AG04450 (cell line): ENCODE data around the gene FBXW4. TPM values are rescaled to one million over a fixed set of nuclear protein-coding genes. Genes with fewer than 3 reads are reported as not detected.

Experiments
- CTCF ChIA-PET: fragments of 300-600, 350-600 bp; formaldehyde crosslinking; extraction: SDS; loops from one replicate; lab custom pipeline; 2022; ENCODE audit warnings: antibody characterized with exemption, inconsistent platforms; lab: Charles Lee
- POLR2A ChIA-PET: fragments of 350-600 bp; formaldehyde crosslinking; extraction: SDS; loops from one replicate; lab custom pipeline; 2021; ENCODE audit warnings: antibody characterized with exemption, inconsistent platforms; lab: Yijun Ruan, JAX
- DNase-seq: peaks from one replicate; pipeline ENCODE4 v3.0.0-alpha.2; 2011; ENCODE audit warnings: low read depth, low spot score
- H3K27ac ChIP-seq: one replicate; pipeline ENCODE4 v1.5.1; 2012; ENCODE audit warnings: low read depth, low read length, control low read depth
- H3K27me3 ChIP-seq: one replicate; pipeline ENCODE4 v1.6.0; 2012; ENCODE audit warnings: low read length; ENCODE audit not compliant: control insufficient read depth, insufficient read depth
- H3K4me3 ChIP-seq: 2 replicates; pipeline ENCODE4 v1.5.1; 2011; ENCODE audit warnings: mild to moderate bottlenecking, low read depth, low read length, control low read depth
- H3K9me3 ChIP-seq: 2 replicates; pipeline ENCODE4 v1.5.1; 2012; ENCODE audit warnings: low read length; ENCODE audit not compliant: control insufficient read depth, insufficient read depth
- polyA plus RNA-seq: library from polyadenylated mRNA; depleted of rRNA; stranded (reverse); fragments of >200 nt; gene quantifications from 2 replicates; pipeline ENCODE4 v1.2.3, GENCODE V29; 2011
- TF ChIP-seq, protein P1 (sequence below): IDR thresholded peaks from 2 replicates; pipeline ENCODE4 v1.5.1; 2011; ENCODE audit warnings: low read depth, low read length, control low read depth, inconsistent platforms

The FBXW4 gene
- polyA plus RNA-seq, 1 experiment: 18.3 TPM

DNA sequence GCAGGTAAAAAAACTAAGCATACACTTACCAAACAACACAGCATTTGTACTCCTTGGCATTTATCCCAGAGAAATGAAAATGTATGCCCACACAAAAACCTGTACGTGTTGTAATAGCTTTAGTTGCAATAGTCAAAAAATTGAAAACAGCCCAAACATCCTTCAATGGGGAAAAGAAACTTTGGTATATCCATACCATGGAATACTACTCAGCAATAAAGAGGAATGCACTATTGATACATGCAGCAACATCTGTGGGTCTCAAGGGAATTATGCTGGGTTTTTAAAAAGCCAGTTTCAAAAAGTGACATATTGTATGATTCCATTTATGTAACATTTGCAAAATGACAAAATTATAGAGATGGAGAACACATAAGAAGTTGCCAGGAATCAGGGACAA lies 71.4 kb downstream of the FBXW4 start:
- CTCF ChIA-PET: interaction anchor here (1.8 kb wide), 1 partner anchor 21 kb away, joined by 7 read pairs; no protein-coding TSS in a partner anchor
- H3K9me3 ChIP-seq: no peaks in the 10 kb centered on the region
- no peak overlapping the region for H3K27ac ChIP-seq
- POLR2A ChIA-PET: no interaction called here
- no peaks in the 10 kb centered on the region for H3K27me3 ChIP-seq
- TF ChIP-seq, protein P1, sequence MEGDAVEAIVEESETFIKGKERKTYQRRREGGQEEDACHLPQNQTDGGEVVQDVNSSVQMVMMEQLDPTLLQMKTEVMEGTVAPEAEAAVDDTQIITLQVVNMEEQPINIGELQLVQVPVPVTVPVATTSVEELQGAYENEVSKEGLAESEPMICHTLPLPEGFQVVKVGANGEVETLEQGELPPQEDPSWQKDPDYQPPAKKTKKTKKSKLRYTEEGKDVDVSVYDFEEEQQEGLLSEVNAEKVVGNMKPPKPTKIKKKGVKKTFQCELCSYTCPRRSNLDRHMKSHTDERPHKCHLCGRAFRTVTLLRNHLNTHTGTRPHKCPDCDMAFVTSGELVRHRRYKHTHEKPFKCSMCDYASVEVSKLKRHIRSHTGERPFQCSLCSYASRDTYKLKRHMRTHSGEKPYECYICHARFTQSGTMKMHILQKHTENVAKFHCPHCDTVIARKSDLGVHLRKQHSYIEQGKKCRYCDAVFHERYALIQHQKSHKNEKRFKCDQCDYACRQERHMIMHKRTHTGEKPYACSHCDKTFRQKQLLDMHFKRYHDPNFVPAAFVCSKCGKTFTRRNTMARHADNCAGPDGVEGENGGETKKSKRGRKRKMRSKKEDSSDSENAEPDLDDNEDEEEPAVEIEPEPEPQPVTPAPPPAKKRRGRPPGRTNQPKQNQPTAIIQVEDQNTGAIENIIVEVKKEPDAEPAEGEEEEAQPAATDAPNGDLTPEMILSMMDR: no peak
- no peak overlapping the region for H3K4me3 ChIP-seq
- no peak for DNase-seq

- Histone ChIP-seq H3K4me3 (no peak overlapping the region), H3K9me3 (no peaks in the 10 kb centered on the region), H3K27me3 (no peaks in the 10 kb centered on the region), H3K27ac (no peak overlapping the region)
- CTCF ChIA-PET: interaction anchor here (0.6 kb wide), 1 partner anchor 161 kb away, joined by 3 read pairs; no protein-coding TSS in a partner anchor
- TF ChIP-seq, protein P1: no peak
- DNase-seq: no peak
- POLR2A ChIA-PET: no interaction called here
These were observed 75.0 kb downstream of the FBXW4 start for GRCh38 chr10:101619983-101620382.

DNA sequence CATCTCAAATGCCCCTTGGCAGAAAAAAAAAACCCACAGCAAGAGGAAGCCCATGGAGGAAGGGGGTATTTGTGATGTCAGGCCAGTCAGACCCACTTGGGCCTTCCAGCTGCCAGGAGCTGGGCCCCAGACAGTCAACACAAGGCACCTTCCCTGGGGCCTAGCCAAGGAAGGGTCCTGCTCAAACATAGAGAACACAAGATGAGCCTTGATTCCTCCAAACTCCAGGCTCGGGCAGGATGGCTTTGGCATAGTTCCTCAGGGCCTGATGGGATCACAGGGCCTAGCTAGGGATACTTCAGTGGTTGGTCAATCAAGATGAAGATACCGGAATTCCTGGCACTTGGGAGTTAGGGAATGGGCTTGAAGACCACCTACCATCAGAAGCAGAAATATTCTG lies 76.1 kb downstream of the FBXW4 start:
- CTCF ChIA-PET: interaction anchor here (3.6 kb wide), 1 partner anchor 16 kb away, joined by 16 read pairs; no protein-coding TSS in a partner anchor

GRCh38 chr10:101617824-101618568 lies 77.0 kb downstream of the FBXW4 start:
- POLR2A ChIA-PET: no interaction called here
- CTCF ChIA-PET: interaction anchor here (1.3 to 3.6 kb wide), 2 partner anchors 16 to 457 kb away, joined by 3 to 16 read pairs; no protein-coding TSS in a partner anchor
- H3K27ac ChIP-seq: no peak overlapping the region
- H3K27me3 ChIP-seq: no peaks in the 10 kb centered on the region
- no peaks in the 10 kb centered on the region for H3K9me3 ChIP-seq
- TF ChIP-seq, protein P1: no peak
- no peak for DNase-seq
- no peak overlapping the region for H3K4me3 ChIP-seq

More for the DNA sequence above, 76.1 kb downstream of the FBXW4 start:
- H3K4me3 ChIP-seq: no peak overlapping the region
- no peak for DNase-seq
- no peak overlapping the region for H3K27ac ChIP-seq
- TF ChIP-seq, protein P1: no peak
- no peaks in the 10 kb centered on the region for H3K27me3 ChIP-seq
- POLR2A ChIA-PET: no interaction called here
- no peaks in the 10 kb centered on the region for H3K9me3 ChIP-seq
